ENCODE measurements around the gene LRRC46. TPM values are rescaled to one million over a fixed set of nuclear protein-coding genes. Genes with fewer than 3 reads are reported as not detected.

The LRRC46 gene
- total and polyA plus RNA-seq, 9 of the 15 experiments (the other 6 are each of a cell fraction or from before 2014, with no cell fraction given) = 0.39 to 1.4 (median 0.53) TPM; not detected in 1

- DNase-seq (ENCODE audit: extremely low read depth in 1 of 4, low spot score in 3 of 4) (peak; percentile 63 to 82 (median 70)), ATAC-seq (peak; percentile 86), FAIRE-seq (peak; percentile 97)
- no peak overlapping the region for H3K4me3 ChIP-seq
- H3K27me3 ChIP-seq (ENCODE audit: control insufficient read depth in 2 of 2, insufficient read depth in 2 of 2, low read length in 2 of 2) = no peaks in the 10 kb centered on the region
- H2AFZ ChIP-seq (ENCODE audit: low read depth, low read length) = peak overlapping the region; percentile 22; the same call in 1 of the 2 replicates
- H3K4me2 ChIP-seq (ENCODE audit: insufficient read depth, low read length) = peak overlapping the region; percentile 57
- BruUV-seq (replicated peaks) = no TSS peak
- no peaks in the 10 kb centered on the region for H3K79me2 ChIP-seq (ENCODE audit: control insufficient read depth, insufficient read depth, low read length)
- ChIA-PET CTCF (ENCODE audit: low intra/inter-chr PET ratio) (interaction anchor here (0.6 kb wide), 2 partner anchors 31 to 209 kb away, joined by 3 to 5 read pairs; no protein-coding TSS in a partner anchor), POLR2A (interaction anchor here (0.5 to 0.6 kb wide), 3 partner anchors 9 to 238 kb away, joined by 3 read pairs; no protein-coding TSS in a partner anchor)
- peaks cover 22 to 39% of the 10 kb centered on the region in 2 experiments for H3K4me1 ChIP-seq (replicated peaks in 1 of 2; ENCODE audit: control insufficient read depth in 2 of 2, insufficient read depth in 2 of 2, low read length in 2 of 2)
- intact Hi-C loops (cut with micrococcal nuclease) = no loop called here
- peak overlapping the region; percentile 77 for H3K27ac ChIP-seq (ENCODE audit: extremely low read depth, low read depth, low read length)
- no peaks in the 10 kb centered on the region for H4K20me1 ChIP-seq (replicated peaks; ENCODE audit: control insufficient read depth, insufficient read depth, low read length)
- peaks cover 34% of the 10 kb centered on the region; the same call in 2 of the 3 replicates for H3K36me3 ChIP-seq (ENCODE audit: control insufficient read depth, insufficient read depth, low read length)
- 4% methylated on average over 10 of the region's 10 CpGs for WGBS (ENCODE audit: insufficient coverage, low coverage, missing lambda C conversion rate)
- peaks cover 6% of the 10 kb centered on the region for H3K9me1 ChIP-seq (ENCODE audit: control insufficient read depth, insufficient read depth, low read length)
- H3K9ac ChIP-seq (ENCODE audit: insufficient read depth in 1 of 2, low read depth in 2 of 2, low read length in 2 of 2) = peak overlapping the region; percentile 26 to 67; a peak in 2 of 4 replicates
- no peaks in the 10 kb centered on the region for H3K9me3 ChIP-seq (replicated peaks; ENCODE audit: control insufficient read depth, insufficient read depth, low read depth, low read length)
- in situ Hi-C loops (cut with MboI) = no loop called here
- TF ChIP-seq MAFG (tag; conservative IDR thresholded peaks at IDR 0.05) (peak; percentile 96), SETDB1 (IDR thresholded peaks at IDR 0.05; ENCODE audit: low read length) (peak; percentile 37), C11orf30 (IDR thresholded peaks at IDR 0.05; ENCODE audit: low read depth) (peak; percentile 99), L3MBTL2 (IDR thresholded peaks at IDR 0.05) (peak; percentile 58; the same call in 1 of the 2 replicates), ZNF512 (tag; IDR thresholded peaks at IDR 0.05) (no peak), SMARCA4 (IDR thresholded peaks at IDR 0.05) (peak; percentile 47; the same call in 1 of the 2 replicates), RFX1 (IDR thresholded peaks at IDR 0.05) (peak; percentile 50; the same call in 1 of the 2 replicates), BACH1 (tag; IDR thresholded peaks at IDR 0.05) (peak; percentile 88), CBFA2T2 (conservative IDR thresholded peaks at IDR 0.05) (peak; percentile 62), CHAMP1 (IDR thresholded peaks at IDR 0.05) (no peak), FOXK2 (conservative IDR thresholded peaks at IDR 0.05 in 1 of 2, IDR thresholded peaks at IDR 0.05 in 1 of 2; ENCODE audit: low read depth in 2 of 2) (peak in 1 of 2 experiments; percentile 24; a peak in 1 of 4 replicates), ZNF592 (IDR thresholded peaks at IDR 0.05) (0 out of 2 replicates have a peak, but pooled peaks have one; percentile 20), EHMT2 (IDR thresholded peaks at IDR 0.05) (peak; percentile 24; the same call in 1 of the 2 replicates), GATAD2A (IDR thresholded peaks at IDR 0.05) (0 out of 2 replicates have a peak, but pooled peaks have one; percentile 60)
Observed at GRCh38 chr17:47810200-47810821, 21.2 kb upstream of the LRRC46 start.
